Jurkat, Clone E6-1 (cell line): ENCODE measurements around the gene NECTIN2. TPM values are rescaled to one million over a fixed set of nuclear protein-coding genes. Genes with fewer than 3 reads are reported as not detected.

Experiments
- DNase-seq: peaks from one replicate; pipeline ENCODE4 v3.0.0-alpha.2; 2011; ENCODE audit warnings: low read depth, low spot score
- H3K4me3 ChIP-seq: 2 replicates; pipeline ENCODE4 v1.5.1; 2011; ENCODE audit warnings: mild to moderate bottlenecking, low read length, control low read depth, moderate library complexity
- polyA plus RNA-seq: library from polyadenylated mRNA; unstranded; fragments of >200 nt; gene quantifications from one replicate; pipeline ENCODE4 v1.2.1, GENCODE V29; 2012; ENCODE audit warnings: missing spikeins; ENCODE audit not compliant: insufficient read length, insufficient read depth

NECTIN2 gene
- polyA plus RNA-seq: 7.4 TPM

DNA sequence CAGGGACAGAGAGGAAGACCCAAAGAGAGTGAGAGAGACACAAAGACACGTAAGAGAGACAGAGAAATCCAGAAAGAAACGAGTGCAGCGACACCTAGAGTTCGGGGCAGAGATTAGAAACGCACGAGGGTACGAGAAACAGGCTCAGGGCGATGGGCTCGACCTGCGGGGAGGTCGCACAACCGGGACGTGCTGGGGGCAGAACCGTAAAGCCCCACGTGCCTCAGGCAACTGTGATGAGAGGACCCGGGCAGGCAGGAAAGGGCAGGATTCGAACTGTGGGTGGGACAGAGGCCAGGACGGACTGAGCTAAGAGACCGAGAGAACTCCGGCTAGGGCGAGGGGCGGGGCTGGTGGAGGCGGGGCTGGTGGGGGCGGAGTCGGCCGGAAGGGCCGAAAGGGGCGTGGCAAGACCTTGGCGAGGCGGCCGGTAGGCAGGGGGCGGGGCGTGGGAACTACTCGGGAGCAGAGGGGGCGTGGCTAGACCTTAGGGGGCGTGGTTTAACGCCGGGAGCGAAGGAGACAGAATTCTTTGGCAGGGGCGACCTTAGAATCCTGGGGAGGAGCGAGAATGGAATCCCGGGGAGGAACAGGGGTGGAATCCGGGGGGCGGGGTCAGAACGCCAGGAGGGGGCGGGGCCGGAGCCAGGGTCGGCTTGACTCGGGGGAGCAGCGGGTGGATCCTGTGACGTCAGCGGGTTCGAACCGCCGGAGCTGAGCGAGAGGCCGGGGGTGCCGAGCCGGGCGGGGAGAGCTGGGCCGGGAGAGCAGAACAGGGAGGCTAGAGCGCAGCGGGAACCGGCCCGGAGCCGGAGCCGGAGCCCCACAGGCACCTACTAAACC lies at the start of gene NECTIN2:
NECTIN2 (plus strand) TSS at position 686 of the 843 bp plus-strand sequence. CDS start 229 bp downstream, outside the sequence.
- DNase-seq: peak; percentile 88
- H3K4me3 ChIP-seq: peak within 1 kb of the TSS; percentile 53

- no peak overlapping the region for H3K4me3 ChIP-seq
- peak; percentile 54 for DNase-seq
Measured at GRCh38 chr19:44796701-44797115, 49.4 kb upstream of the NECTIN2 start.

GRCh38 chr19:44799627-44800346 lies 46.3 kb upstream of the NECTIN2 start:
- DNase-seq: no peak
- H3K4me3 ChIP-seq: no peak overlapping the region

- DNase-seq: peak; percentile 74
- H3K4me3 ChIP-seq: no peak overlapping the region
Measured at GRCh38 chr19:44800461-44800860, 45.6 kb upstream of the NECTIN2 start.

DNA sequence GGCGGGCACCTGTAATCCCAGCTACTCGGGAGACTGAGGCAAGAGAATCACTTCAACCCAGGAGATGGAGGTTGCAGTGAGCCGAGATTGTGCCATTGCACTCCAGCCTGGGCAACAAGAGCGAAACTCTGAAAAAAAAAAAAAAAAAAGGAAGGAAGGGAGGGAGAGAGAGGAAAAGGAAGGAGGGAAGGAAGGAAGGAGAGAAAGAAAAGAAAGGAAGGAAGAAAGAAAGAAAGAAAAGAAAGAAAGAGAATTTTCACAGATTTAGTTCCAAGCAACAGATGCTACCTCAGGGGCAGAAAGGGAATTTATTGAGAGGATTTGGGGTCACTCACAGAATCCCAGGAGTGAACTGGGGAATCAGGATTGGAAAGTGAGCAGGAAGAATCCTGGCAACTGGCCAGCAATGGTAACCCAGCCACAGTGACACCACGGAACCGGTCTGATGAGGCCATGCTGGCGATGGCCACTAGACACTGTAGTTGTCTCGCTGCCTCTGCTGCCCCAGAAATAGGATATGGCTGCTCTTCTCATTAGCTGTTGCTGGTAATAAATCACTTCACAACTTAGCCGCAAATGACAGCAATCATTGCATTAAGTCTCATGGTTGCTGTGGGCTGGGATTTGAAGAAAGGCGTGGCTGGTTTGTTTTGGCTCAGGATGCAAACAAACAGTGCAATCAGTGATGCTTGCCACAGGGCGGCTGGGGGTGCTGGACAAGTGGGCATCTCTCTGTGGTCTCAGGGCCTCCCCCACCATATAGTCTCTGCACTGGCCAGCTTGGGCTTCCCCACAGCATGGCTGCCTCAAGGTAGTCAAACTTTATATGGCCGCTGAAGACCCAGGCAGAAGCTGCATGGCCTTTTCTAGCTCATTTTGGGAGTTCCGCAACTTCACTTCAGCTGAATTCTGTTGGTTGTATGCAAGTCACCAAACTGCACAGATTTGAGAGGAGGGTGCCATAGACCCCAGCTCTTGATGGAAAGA lies 42.4 kb upstream of the NECTIN2 start:
- DNase-seq: no peak
- no peak overlapping the region for H3K4me3 ChIP-seq

DNA sequence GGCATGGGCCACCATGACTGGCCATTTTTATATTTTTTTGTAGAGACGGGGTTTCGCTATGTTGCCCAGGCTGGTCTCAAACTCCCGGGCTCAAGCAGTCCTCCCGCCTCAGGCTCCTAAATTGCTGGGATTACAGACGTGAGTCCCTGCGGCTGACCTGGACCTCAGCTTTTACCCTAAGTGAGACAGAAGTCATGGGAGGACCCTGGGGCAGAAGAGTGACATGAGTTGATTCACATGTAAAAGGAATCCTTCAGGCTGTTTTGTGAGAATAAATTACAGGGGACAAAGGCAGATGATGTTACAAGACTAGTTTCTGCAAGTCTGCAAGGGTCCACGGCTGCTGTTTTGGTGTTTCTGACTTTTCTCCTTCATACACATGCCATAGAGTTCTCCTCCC lies 39.8 kb upstream of the NECTIN2 start:
- no peak for DNase-seq

GRCh38 chr19:44807162-44807561 lies 38.9 kb upstream of the NECTIN2 start:
- no peak for DNase-seq
- no peak overlapping the region for H3K4me3 ChIP-seq

More for the DNA sequence above, 39.8 kb upstream of the NECTIN2 start:
- no peak overlapping the region for H3K4me3 ChIP-seq

GRCh38 chr19:44807652-44808462 lies 38.2 kb upstream of the NECTIN2 start:
- H3K4me3 ChIP-seq: no peak overlapping the region

DNA sequence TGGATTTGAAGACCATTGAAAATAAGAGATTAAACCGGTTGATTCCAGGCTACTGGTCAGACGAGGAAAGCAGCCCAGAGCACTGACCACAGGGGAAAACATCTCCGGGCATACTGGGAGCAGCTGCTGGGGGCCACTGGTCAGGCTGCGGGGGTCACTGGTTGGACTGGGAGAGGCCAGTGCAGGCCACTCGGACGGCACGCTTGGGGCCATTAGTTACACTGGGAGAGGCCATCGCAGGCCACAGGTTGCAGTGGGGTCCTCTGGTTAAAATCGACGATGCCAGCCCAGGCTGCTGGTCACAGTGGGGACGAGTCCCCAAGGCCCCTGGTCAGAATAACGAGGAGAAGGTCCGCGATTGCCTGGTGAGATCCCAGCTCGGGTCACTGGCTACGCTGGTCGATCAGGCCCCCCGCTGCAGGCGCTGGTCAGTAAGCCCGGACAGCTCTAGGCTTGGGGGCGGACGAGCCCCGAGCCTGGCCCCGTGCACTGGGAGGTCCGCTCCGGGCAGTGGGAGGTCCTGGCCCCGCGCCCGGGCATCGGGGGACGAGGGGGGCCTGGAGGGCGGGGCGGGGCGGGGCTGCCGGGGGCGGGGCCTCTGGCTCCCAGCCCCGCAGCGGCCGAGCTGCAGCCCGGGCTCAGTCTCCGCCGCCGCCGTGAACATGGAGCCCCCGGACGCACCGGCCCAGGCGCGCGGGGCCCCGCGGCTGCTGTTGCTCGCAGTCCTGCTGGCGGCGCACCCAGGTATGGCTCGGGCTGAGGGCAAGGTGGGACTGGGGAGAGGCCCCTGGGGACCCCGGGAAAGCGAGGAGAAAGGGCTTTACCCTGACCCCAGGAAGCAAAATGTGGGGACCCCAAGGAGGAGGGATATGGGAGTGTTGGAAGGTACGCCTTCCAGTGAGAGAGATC lies 37.4 kb upstream of the NECTIN2 start, which contains the start of gene BCAM:
BCAM (plus strand) TSS at position 641 of the 909 bp plus-strand sequence; CDS start at position 663, 22 bp downstream.
- H3K4me3 ChIP-seq: no peak within 1 kb of the TSS
- no peak for DNase-seq

More at GRCh38 chr19:44807652-44808462, 38.2 kb upstream of the NECTIN2 start:
- DNase-seq: no peak

GRCh38 chr19:44809577-44810233 lies 36.4 kb upstream of the NECTIN2 start:
- no peak for DNase-seq
- no peak overlapping the region for H3K4me3 ChIP-seq

DNA sequence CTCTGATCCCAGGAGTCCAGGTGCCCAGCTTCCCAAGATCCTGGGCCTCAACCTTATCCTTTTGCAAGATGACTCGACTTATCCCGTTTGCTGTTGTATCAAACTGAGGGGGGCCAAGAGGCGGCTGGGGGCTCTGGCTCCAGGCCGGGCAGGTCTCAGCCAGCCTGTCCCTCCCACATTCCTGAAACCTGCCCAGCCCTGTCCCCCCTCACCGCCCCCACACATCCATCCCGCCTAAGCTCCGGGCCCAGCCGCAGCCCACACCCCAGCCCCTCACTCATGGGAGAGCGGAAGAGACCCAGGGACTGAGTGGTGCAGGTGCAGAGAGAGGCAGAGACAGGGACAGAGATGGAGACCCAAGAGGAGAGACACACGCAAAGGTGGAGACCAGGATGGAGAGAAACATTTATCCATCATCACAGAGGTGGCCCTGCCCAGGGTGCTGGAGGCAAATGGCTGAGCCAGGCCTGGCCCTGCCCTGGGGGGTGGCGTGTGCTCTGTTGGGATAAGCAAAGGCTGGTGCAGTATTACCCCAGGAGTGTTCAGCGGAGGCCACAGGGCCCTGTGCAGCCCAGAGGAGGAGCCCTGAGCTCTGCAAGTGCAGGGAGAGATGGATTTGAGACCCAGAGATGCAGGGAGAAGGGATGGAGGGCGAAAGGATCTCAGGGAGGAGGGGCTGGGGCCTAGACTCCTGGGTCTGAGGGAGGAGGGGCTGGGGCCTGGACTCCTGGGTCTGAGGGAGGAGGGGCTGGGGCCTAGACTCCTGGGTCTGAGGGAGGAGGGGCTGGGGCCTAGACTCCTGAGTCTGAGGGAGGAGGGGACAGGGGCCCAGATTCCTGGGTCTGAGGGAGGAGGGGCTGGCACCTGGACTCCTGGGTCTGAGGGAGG lies 35.6 kb upstream of the NECTIN2 start:
- no peak overlapping the region for H3K4me3 ChIP-seq
- no peak for DNase-seq

- H3K4me3 ChIP-seq: no peak overlapping the region
- DNase-seq: no peak
Measured at GRCh38 chr19:44811122-44811419, 35.0 kb upstream of the NECTIN2 start.

- H3K4me3 ChIP-seq: no peak overlapping the region
- no peak for DNase-seq
Measured at GRCh38 chr19:44812142-44812718, 33.9 kb upstream of the NECTIN2 start.

GRCh38 chr19:44813070-44813840 lies 32.8 kb upstream of the NECTIN2 start:
- DNase-seq: no peak

More at GRCh38 chr19:44813070-44813840, 32.8 kb upstream of the NECTIN2 start:
- no peak overlapping the region for H3K4me3 ChIP-seq
